Liver (tissue), 9 donors: Measurements from ENCODE around the gene DIP2C. TPM values are rescaled to one million over a fixed set of nuclear protein-coding genes. Genes with fewer than 3 reads are reported as not detected.

Experiments used
- DNase-seq: peaks from one replicate; pipeline ENCODE4 v3.0.0-alpha.2; 2017; ENCODE audit warnings: low spot score
- H3K27ac ChIP-seq, 2 donors: one replicate each; pipeline ENCODE4 v1.7.0; 2013; ENCODE audit warnings: inconsistent platforms in 2 of 2, low read length in 2 of 2, control low read depth in 1 of 2, low read depth in 1 of 2, mild to moderate bottlenecking in 1 of 2
- H3K27me3 ChIP-seq, 4 donors: one replicate each; pipeline versions ENCODE4 v1.6.1 to v1.7.0; 2013; ENCODE audit warnings: low read length in 3 of 4, inconsistent platforms in 1 of 4, mild to moderate bottlenecking in 1 of 4, moderate library complexity in 1 of 4; ENCODE audit not compliant: control insufficient read depth in 4 of 4, insufficient read depth in 4 of 4
- H3K36me3 ChIP-seq, 4 donors: one replicate each; pipeline versions ENCODE4 v1.6.1 to v1.7.0; 2013; ENCODE audit warnings: low read length in 3 of 4, mild to moderate bottlenecking in 3 of 4, low read depth in 1 of 4, moderate library complexity in 1 of 4; ENCODE audit not compliant: control insufficient read depth in 4 of 4, insufficient read depth in 3 of 4
- H3K4me1 ChIP-seq, 4 donors: one replicate each; pipeline versions ENCODE4 v1.6.1 to v1.7.0; 2013; ENCODE audit warnings: low read length in 3 of 4, mild to moderate bottlenecking in 3 of 4, moderate library complexity in 1 of 4; ENCODE audit not compliant: control insufficient read depth in 4 of 4, insufficient read depth in 4 of 4
- H3K4me3 ChIP-seq, 3 donors: one replicate each; pipeline versions ENCODE4 v1.6.1 to v1.7.0; 2013; ENCODE audit warnings: low read length in 3 of 3, control low read depth in 1 of 3, low read depth in 1 of 3, mild to moderate bottlenecking in 1 of 3
- H3K9ac ChIP-seq, 2 donors: one replicate each; pipeline ENCODE4 v1.7.0; 2013; ENCODE audit warnings: low read length in 2 of 2, mild to moderate bottlenecking in 2 of 2, moderate library complexity in 2 of 2, control low read depth in 1 of 2, low read depth in 1 of 2
- H3K9me3 ChIP-seq, 4 donors: one replicate each; pipeline versions ENCODE4 v1.6.1 to v1.7.0; 2013; ENCODE audit warnings: low read length in 3 of 4; ENCODE audit not compliant: control insufficient read depth in 4 of 4
- ATF3 ChIP-seq: IDR thresholded peaks from 2 replicates; pipeline ENCODE4 v1.6.1; 2016; ENCODE audit warnings: antibody characterized with exemption
- FOXA2 ChIP-seq: IDR thresholded peaks from 2 replicates; pipeline ENCODE4 v1.6.1; 2016; ENCODE audit warnings: antibody characterized with exemption
- GABPA ChIP-seq, 2 donors: IDR thresholded peaks in 1 of 2; conservative IDR thresholded peaks in 1 of 2; 2 replicates each; pipeline ENCODE4 v1.6.1; 2016; ENCODE audit warnings: antibody characterized with exemption in 2 of 2, mild to moderate bottlenecking in 1 of 2, moderate library complexity in 1 of 2
- JUND ChIP-seq, 2 donors: IDR thresholded peaks; 2 replicates each; pipeline ENCODE4 v1.6.1; 2016; ENCODE audit warnings: antibody characterized with exemption in 2 of 2
- MAX ChIP-seq: IDR thresholded peaks from 2 replicates; pipeline ENCODE4 v1.6.1; 2016; ENCODE audit warnings: antibody characterized with exemption
- RAD21 ChIP-seq, 2 donors: IDR thresholded peaks; 2 replicates each; pipeline ENCODE4 v1.6.1; 2016; ENCODE audit warnings: antibody characterized with exemption in 2 of 2, mild to moderate bottlenecking in 2 of 2
- REST ChIP-seq: IDR thresholded peaks from 2 replicates; pipeline ENCODE4 v1.6.1; 2016; ENCODE audit warnings: antibody characterized with exemption, mild to moderate bottlenecking
- YY1 ChIP-seq: IDR thresholded peaks from 2 replicates; pipeline ENCODE4 v1.6.1; 2016; ENCODE audit warnings: antibody characterized with exemption, mild to moderate bottlenecking
- ZBTB33 ChIP-seq: IDR thresholded peaks from 2 replicates; pipeline ENCODE4 v1.6.1; 2016; ENCODE audit warnings: antibody characterized with exemption
- WGBS: extraction: QIAGEN DNeasy Blood & Tissue Kit; methylation state at CpG from one replicate; pipeline ENCODE4 v1.1.7; 2013; 5-methylcytosine and 5-hydroxymethylcytosine counted together
- polyA plus RNA-seq, 2 donors: library from polyadenylated mRNA; stranded (reverse) in 1 of 2; unstranded in 1 of 2; fragments of 200-250 nt in 1 of 2; fragments of >200 nt in 1 of 2; fragmentation: Nextera tagmentation in 1 of 2; extraction: Ambion mirVana in 1 of 2; gene quantifications; one replicate each; pipeline versions ENCODE4 v1.2.1 to v1.2.3, GENCODE V29; 2013 to 2015
- total RNA-seq, 2 donors: library from RNA; depleted of rRNA; stranded (reverse); fragments of >200 nt; gene quantifications; one replicate each; pipeline ENCODE4 v1.2.3, GENCODE V29; 2014
- donor health status: healthy.
- donor health status: healthy.
- donor health status: healthy.
- donor health status: healthy.
- donor health status: healthy.

DIP2C gene
- total and polyA plus RNA-seq, 4 donors, result 4.2 to 12.2 (median 5.7) TPM

DNA sequence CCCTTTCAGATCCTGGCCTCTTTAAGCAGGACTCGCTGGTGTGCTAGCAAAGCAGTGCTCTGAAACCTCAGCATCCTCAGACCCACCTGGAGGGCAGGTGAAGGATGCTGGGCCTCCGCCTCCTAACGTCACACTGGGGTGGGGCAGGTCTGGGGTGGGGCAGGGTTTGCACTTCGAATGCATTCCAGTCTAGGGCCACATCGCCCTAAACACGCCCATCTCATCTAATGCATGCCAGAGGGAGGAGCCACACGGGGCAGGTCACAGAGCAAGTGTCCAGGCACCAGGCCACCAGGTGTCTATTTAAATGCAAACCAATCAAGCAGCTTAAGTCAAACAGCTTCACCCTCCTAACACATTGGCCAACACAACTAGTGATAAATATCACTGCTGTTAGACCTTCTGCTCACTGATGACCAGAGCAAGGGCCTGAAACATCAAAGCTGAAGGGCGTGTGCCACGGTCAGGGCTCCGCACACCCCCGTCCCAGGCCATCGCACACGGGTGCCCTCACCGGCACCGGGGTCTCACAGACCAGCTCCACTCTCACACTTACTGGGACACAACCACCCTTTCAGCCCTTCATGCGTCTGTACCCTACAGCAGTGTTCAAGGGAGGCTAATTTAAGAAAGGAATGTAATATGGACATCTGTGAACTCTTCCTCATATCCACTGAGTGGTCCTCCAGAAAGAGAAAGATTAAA is 47.1 kb downstream of the DIP2C start:
- peaks cover 0 to 8% (median 3%) of the 10 kb centered on the region in 4 donors for H3K9me3 ChIP-seq
- H3K4me1 ChIP-seq, result no peaks in the 10 kb centered on the region
- DNase-seq, result no peak
- H3K27me3 ChIP-seq, result no peaks in the 10 kb centered on the region
- no peak overlapping the region for H3K9ac ChIP-seq
- no peaks in the 10 kb centered on the region for H3K36me3 ChIP-seq
- 91% methylated on average over 16 of the region's 16 CpGs for WGBS
- TF ChIP-seq YY1 (no peak), REST (no peak)
- no peak overlapping the region for H3K4me3 ChIP-seq
- no peak overlapping the region for H3K27ac ChIP-seq

- WGBS, result 95% methylated on average over 21 of the region's 21 CpGs
Observed at GRCh38 chr10:641149-642010, 48.1 kb downstream of the DIP2C start.

GRCh38 chr10:640673-641045 is 48.8 kb downstream of the DIP2C start:
- Histone ChIP-seq H3K4me1 (no peaks in the 10 kb centered on the region), H3K9ac (no peak overlapping the region), H3K27me3 (no peaks in the 10 kb centered on the region), H3K4me3 (no peak overlapping the region), H3K27ac (no peak overlapping the region), H3K36me3 (no peaks in the 10 kb centered on the region), H3K9me3 (peaks cover 0 to 8% (median 3%) of the 10 kb centered on the region in 4 donors)
- 93% methylated on average over 27 of the region's 27 CpGs for WGBS
- TF ChIP-seq MAX, result no peak
- no peak for TF ChIP-seq FOXA2
- TF ChIP-seq RAD21 (IDR thresholded peaks at IDR 0.05), result no peak
- TF ChIP-seq ATF3, result no peak
- TF ChIP-seq ZBTB33, result no peak
- TF ChIP-seq JUND (IDR thresholded peaks at IDR 0.05), result no peak
- DNase-seq, result no peak

More at GRCh38 chr10:641149-642010, 48.1 kb downstream of the DIP2C start:
- no peak overlapping the region for H3K27ac ChIP-seq
- no peak for TF ChIP-seq GABPA (IDR thresholded peaks at IDR 0.05 in 1 of 2, conservative IDR thresholded peaks at IDR 0.05 in 1 of 2)
- DNase-seq, result no peak
- peaks cover 0 to 8% (median 3%) of the 10 kb centered on the region in 4 donors for H3K9me3 ChIP-seq
- H3K4me3 ChIP-seq, result no peak overlapping the region
- no peaks in the 10 kb centered on the region for H3K4me1 ChIP-seq
- no peaks in the 10 kb centered on the region for H3K27me3 ChIP-seq
- no peak overlapping the region for H3K9ac ChIP-seq
- H3K36me3 ChIP-seq, result no peaks in the 10 kb centered on the region
